Measurements from ENCODE around the gene AGBL1.

Gene AGBL1

GRCh38 chr15:86329311-86330013, 249.8 kb downstream of the AGBL1 start:
- H3K9me2 ChIP-seq (replicated peaks; ENCODE audit: insufficient read depth, low read length), result no peaks in the 10 kb centered on the region; the same call in 1 of the 2 replicates
- H3K4me2 ChIP-seq (ENCODE audit: low read depth, low read length, poor library complexity, severe bottlenecking), result no peak overlapping the region
- no peak overlapping the region for H3K4me3 ChIP-seq (ENCODE audit: insufficient read depth, low read length, poor library complexity, severe bottlenecking)
- H2AFZ ChIP-seq (ENCODE audit: low read depth, low read length, severe bottlenecking), result no peak overlapping the region
- H3F3A ChIP-seq (ENCODE audit: insufficient read depth), result no peaks in the 10 kb centered on the region
- no peaks in the 10 kb centered on the region for H3K36me3 ChIP-seq (ENCODE audit: low read length)
- H3K27me3 ChIP-seq (ENCODE audit: low read length), result no peaks in the 10 kb centered on the region
- H3K27ac ChIP-seq (ENCODE audit: low read depth, low read length), result no peak overlapping the region
- no peaks in the 10 kb centered on the region for H3K79me2 ChIP-seq (ENCODE audit: insufficient read depth, low read length)
- no peak overlapping the region for H3K9ac ChIP-seq (ENCODE audit: low read length)
- H3K9me3 ChIP-seq (ENCODE audit: insufficient read depth, low read length), result peaks cover 8% of the 10 kb centered on the region; the same call in 1 of the 2 replicates
- no peaks in the 10 kb centered on the region for H4K20me1 ChIP-seq (ENCODE audit: low read depth, low read length)
- no peak for TF ChIP-seq CTCF (IDR thresholded peaks at IDR 0.05; ENCODE audit: insufficient read depth, low read length, poor library complexity, severe bottlenecking)
- no peak for TF ChIP-seq EZH2phosphoT487 (conservative IDR thresholded peaks at IDR 0.05; ENCODE audit: low read length)

- H4K20me1 ChIP-seq (ENCODE audit: low read depth, low read length), result no peaks in the 10 kb centered on the region
- H3K9me3 ChIP-seq (ENCODE audit: insufficient read depth, low read length), result peaks cover 4% of the 10 kb centered on the region; the same call in 1 of the 2 replicates
- no peaks in the 10 kb centered on the region for H3F3A ChIP-seq (ENCODE audit: insufficient read depth)
- TF ChIP-seq CTCF (IDR thresholded peaks at IDR 0.05; ENCODE audit: insufficient read depth, low read length, poor library complexity, severe bottlenecking) (no peak), EZH2phosphoT487 (conservative IDR thresholded peaks at IDR 0.05; ENCODE audit: low read length) (no peak)
- no peak overlapping the region for H3K27ac ChIP-seq (ENCODE audit: low read depth, low read length)
- no peaks in the 10 kb centered on the region for H3K27me3 ChIP-seq (ENCODE audit: low read length)
- no peaks in the 10 kb centered on the region; the same call in 1 of the 2 replicates for H3K9me2 ChIP-seq (replicated peaks; ENCODE audit: insufficient read depth, low read length)
- H3K9ac ChIP-seq (ENCODE audit: low read length), result no peak overlapping the region
- no peaks in the 10 kb centered on the region for H3K79me2 ChIP-seq (ENCODE audit: insufficient read depth, low read length)
- no peak overlapping the region for H3K4me3 ChIP-seq (ENCODE audit: insufficient read depth, low read length, poor library complexity, severe bottlenecking)
- H2AFZ ChIP-seq (ENCODE audit: low read depth, low read length, severe bottlenecking), result no peak overlapping the region
- no peaks in the 10 kb centered on the region for H3K36me3 ChIP-seq (ENCODE audit: low read length)
- no peak overlapping the region for H3K4me2 ChIP-seq (ENCODE audit: low read depth, low read length, poor library complexity, severe bottlenecking)
Measured at GRCh38 chr15:86333819-86334218, 254.1 kb downstream of the AGBL1 start.

- TF ChIP-seq CTCF (IDR thresholded peaks at IDR 0.05; ENCODE audit: insufficient read depth, low read length, poor library complexity, severe bottlenecking), result no peak
- no peak for TF ChIP-seq EZH2phosphoT487 (conservative IDR thresholded peaks at IDR 0.05; ENCODE audit: low read length)
- H3K4me3 ChIP-seq (ENCODE audit: insufficient read depth, low read length, poor library complexity, severe bottlenecking), result no peak overlapping the region
- H3K4me2 ChIP-seq (ENCODE audit: low read depth, low read length, poor library complexity, severe bottlenecking), result no peak overlapping the region
- H3K9me2 ChIP-seq (replicated peaks; ENCODE audit: insufficient read depth, low read length), result no peaks in the 10 kb centered on the region; the same call in 1 of the 2 replicates
- no peaks in the 10 kb centered on the region for H3K27me3 ChIP-seq (ENCODE audit: low read length)
- no peak overlapping the region for H3K27ac ChIP-seq (ENCODE audit: low read depth, low read length)
- no peak overlapping the region for H2AFZ ChIP-seq (ENCODE audit: low read depth, low read length, severe bottlenecking)
- H3K9ac ChIP-seq (ENCODE audit: low read length), result no peak overlapping the region
- no peaks in the 10 kb centered on the region for H4K20me1 ChIP-seq (ENCODE audit: low read depth, low read length)
- no peaks in the 10 kb centered on the region for H3K9me3 ChIP-seq (ENCODE audit: insufficient read depth, low read length)
- H3F3A ChIP-seq (ENCODE audit: insufficient read depth), result no peaks in the 10 kb centered on the region
- no peaks in the 10 kb centered on the region for H3K36me3 ChIP-seq (ENCODE audit: low read length)
- H3K79me2 ChIP-seq (ENCODE audit: insufficient read depth, low read length), result no peaks in the 10 kb centered on the region
Measured at GRCh38 chr15:86336051-86336788, 256.5 kb downstream of the AGBL1 start.

Data from SU-DHL-6 (cell line).